Ishikawa (cell line): ENCODE data around the gene MYO9B.

Experiments used
- CEBPB ChIP-seq: IDR thresholded peaks from 2 replicates; pipeline ENCODE4 v1.6.1; 2012
- CREB1 ChIP-seq: IDR thresholded peaks from 2 replicates; pipeline ENCODE4 v1.6.1; 2012; ENCODE audit warnings: low read depth
- EGR1 ChIP-seq: IDR thresholded peaks from 2 replicates; pipeline ENCODE4 v1.6.1; 2012
- EP300 ChIP-seq: IDR thresholded peaks from 2 replicates; pipeline ENCODE4 v1.6.1; 2012; ENCODE audit warnings: borderline replicate concordance
- FOXM1 ChIP-seq: IDR thresholded peaks from 2 replicates; pipeline ENCODE4 v1.6.1; 2012; ENCODE audit warnings: low read depth, borderline replicate concordance
- MAX ChIP-seq: IDR thresholded peaks from 2 replicates; pipeline ENCODE4 v1.6.1; 2012
- NFIC ChIP-seq: IDR thresholded peaks from 2 replicates; pipeline ENCODE4 v1.6.1; 2012
- RAD21 ChIP-seq: IDR thresholded peaks from 2 replicates; pipeline ENCODE4 v1.6.1; 2012; ENCODE audit warnings: low read depth
- REST ChIP-seq: IDR thresholded peaks from 2 replicates; pipeline ENCODE4 v1.6.1; 2012; ENCODE audit warnings: low read depth, mild to moderate bottlenecking
- TAF1 ChIP-seq: IDR thresholded peaks from 2 replicates; pipeline ENCODE4 v1.6.1; 2012; ENCODE audit warnings: low read depth, mild to moderate bottlenecking
- TCF12 ChIP-seq: IDR thresholded peaks from 2 replicates; pipeline ENCODE4 v1.6.1; 2012; ENCODE audit warnings: low read depth
- TEAD4 ChIP-seq: IDR thresholded peaks from 2 replicates; pipeline ENCODE4 v1.6.1; 2012
- USF1 ChIP-seq: IDR thresholded peaks from 2 replicates; pipeline ENCODE4 v1.6.1; 2012
- YY1 ChIP-seq: IDR thresholded peaks from 2 replicates; pipeline ENCODE4 v1.6.1; 2012; ENCODE audit warnings: low read depth
- ZBTB7A ChIP-seq: IDR thresholded peaks from 2 replicates; pipeline ENCODE4 v1.6.1; 2012; ENCODE audit warnings: low read depth

Gene MYO9B

GRCh38 chr19:17225053-17225452 is 149.5 kb downstream of the MYO9B start:
- TF ChIP-seq EP300 (no peak), EGR1 (no peak), RAD21 (no peak), TAF1 (no peak), NFIC (no peak), CREB1 (no peak), TEAD4 (no peak), REST (no peak), MAX (no peak)

GRCh38 chr19:17226002-17226933 is 150.7 kb downstream of the MYO9B start, which contains the start of gene OCEL1:
OCEL1 (plus strand) TSS chr19:17226226; CDS start chr19:17226248, 22 bp downstream.
- peak; percentile 22; the same call in 1 of the 2 replicates for TF ChIP-seq FOXM1
- no peak for TF ChIP-seq TCF12
- TF ChIP-seq CEBPB = peak; percentile 80
- TF ChIP-seq EP300 = peak; percentile 40; the same call in 1 of the 2 replicates
- TF ChIP-seq TEAD4 = peak; percentile 4; the same call in 1 of the 2 replicates
- TF ChIP-seq RAD21 = 0 out of 2 replicates have a peak, but pooled peaks have one; percentile 2
- peak; percentile 96 for TF ChIP-seq MAX
- TF ChIP-seq REST = no peak
- TF ChIP-seq TAF1 = peak; percentile 43; the same call in 1 of the 2 replicates
- TF ChIP-seq USF1 = peak; percentile 77
- TF ChIP-seq ZBTB7A = peak; percentile 95
- peak; percentile 28; the same call in 1 of the 2 replicates for TF ChIP-seq NFIC
- TF ChIP-seq CREB1 = peak; percentile 67
- peak; percentile 29; the same call in 1 of the 2 replicates for TF ChIP-seq YY1
- peak; percentile 58 for TF ChIP-seq EGR1

GRCh38 chr19:17227798-17228367 is 152.3 kb downstream of the MYO9B start:
- TF ChIP-seq FOXM1 = no peak
- no peak for TF ChIP-seq CEBPB
- TF ChIP-seq ZBTB7A = no peak
- no peak for TF ChIP-seq NFIC
- TF ChIP-seq YY1 = no peak
- TF ChIP-seq EP300 = no peak
- no peak for TF ChIP-seq REST
- TF ChIP-seq RAD21 = no peak
- no peak for TF ChIP-seq CREB1
- TF ChIP-seq TCF12 = no peak
- TF ChIP-seq MAX = no peak
- no peak for TF ChIP-seq EGR1
- TF ChIP-seq USF1 = no peak
- TF ChIP-seq TEAD4 = no peak
- no peak for TF ChIP-seq TAF1
